Activated T-cell treated with anti-CD3 and anti-CD28 coated beads, Interleukin-2, amount 50 U/mL, for 72 hours (primary cell): ENCODE data around the gene CDK17. TPM values are rescaled to one million over a fixed set of nuclear protein-coding genes. Genes with fewer than 3 reads are reported as not detected.
"Not testable (repeated sequence)": the region's sequence is repeated elsewhere in the genome, so short reads cannot be mapped to it uniquely, and the experiment has no call there.

ENCODE experiments used
- ATAC-seq, 2 donors: fragments of 150-1000 bp; cut with Tn5 transposase; replicated peaks in 1 of 2; 2 replicates each; pipeline ENCODE4 v1.10.0; 2021; ENCODE audit warnings: moderate library complexity in 2 of 2, mild to moderate bottlenecking in 1 of 2
- DNase-seq, 2 donors: peaks; one replicate each; pipeline ENCODE4 v3.0.0; 2021 to 2022; ENCODE audit warnings: mixed read lengths in 1 of 2
- H3K27ac Mint-ChIP-seq: one replicate; pipeline ENCODE4 v1.8.0; 2022; ENCODE audit warnings: mild to moderate bottlenecking, moderate library complexity, mixed read lengths
- H3K27me3 Mint-ChIP-seq: one replicate; pipeline ENCODE4 v1.8.0; 2022; ENCODE audit warnings: low read depth, mixed read lengths
- H3K36me3 Mint-ChIP-seq, 2 donors: one replicate each; pipeline ENCODE4 v1.8.0; 2022; ENCODE audit warnings: mixed read lengths in 2 of 2, mild to moderate bottlenecking in 1 of 2; ENCODE audit not compliant: insufficient read depth in 2 of 2
- H3K4me1 Mint-ChIP-seq: one replicate; pipeline ENCODE4 v1.8.0; 2022; ENCODE audit warnings: low read depth, mixed read lengths
- H3K4me3 Mint-ChIP-seq, 2 donors: one replicate each; pipeline ENCODE4 v1.8.0; 2022; ENCODE audit warnings: mild to moderate bottlenecking in 2 of 2, mixed read lengths in 2 of 2, moderate library complexity in 2 of 2
- H3K9me3 Mint-ChIP-seq, 2 donors: one replicate each; pipeline ENCODE4 v1.8.0; 2022; ENCODE audit warnings: mixed read lengths in 2 of 2
- total RNA-seq, 2 donors: library from RNA; stranded (reverse); gene quantifications; one replicate each; pipeline ENCODE4 v1.2.3, GENCODE V29; 2022

Gene CDK17
- total RNA-seq, 2 donors from 2014 or later: 54.4 to 61.9 TPM

- H3K4me1 Mint-ChIP-seq: peaks cover 70% of the 10 kb centered on the region
- peaks cover 0 to 5% of the 10 kb centered on the region in 2 donors for H3K9me3 Mint-ChIP-seq
- peaks cover 3% of the 10 kb centered on the region in 2 donors for H3K36me3 Mint-ChIP-seq
- H3K27ac Mint-ChIP-seq: no peak overlapping the region
- no peak for DNase-seq
- ATAC-seq: no peak
- no peak overlapping the region for H3K4me3 Mint-ChIP-seq
- H3K27me3 Mint-ChIP-seq: no peaks in the 10 kb centered on the region
Observed at GRCh38 chr12:96431067-96431466, 30.8 kb upstream of the CDK17 start.

GRCh38 chr12:96427269-96427729 is 27.1 kb upstream of the CDK17 start:
- H3K4me1 Mint-ChIP-seq: peaks cover 59% of the 10 kb centered on the region
- H3K9me3 Mint-ChIP-seq: no peaks in the 10 kb centered on the region
- DNase-seq: peak; percentile 62 to 72
- peak overlapping the region; percentile 73 for H3K4me3 Mint-ChIP-seq
- peak; percentile 77 for ATAC-seq
- peaks cover 0 to 2% of the 10 kb centered on the region in 2 donors for H3K36me3 Mint-ChIP-seq
- H3K27ac Mint-ChIP-seq: peak overlapping the region; percentile 17
- no peaks in the 10 kb centered on the region for H3K27me3 Mint-ChIP-seq

- Mint-ChIP-seq H3K9me3 (no peaks in the 10 kb centered on the region), H3K36me3 (peaks cover 0 to 2% of the 10 kb centered on the region in 2 donors), H3K27ac (peak overlapping the region; percentile 13), H3K4me3 (peak overlapping the region; percentile 72 to 77), H3K4me1 (peaks cover 63% of the 10 kb centered on the region), H3K27me3 (no peaks in the 10 kb centered on the region)
- DNase-seq (peak in 1 of 2 donors; percentile 23), ATAC-seq (peak; percentile 27 to 33)
Observed at GRCh38 chr12:96425951-96426350, 25.7 kb upstream of the CDK17 start.

GRCh38 chr12:96425321-96425720 is 25.1 kb upstream of the CDK17 start:
- ATAC-seq (peak; percentile 79 to 83), DNase-seq (peak; percentile 53 to 70)
- no peaks in the 10 kb centered on the region for H3K27me3 Mint-ChIP-seq
- H3K27ac Mint-ChIP-seq: peak overlapping the region; percentile 35
- peaks cover 70% of the 10 kb centered on the region for H3K4me1 Mint-ChIP-seq
- H3K36me3 Mint-ChIP-seq: peaks cover 0 to 2% of the 10 kb centered on the region in 2 donors
- no peaks in the 10 kb centered on the region for H3K9me3 Mint-ChIP-seq
- peak overlapping the region; percentile 72 to 77 for H3K4me3 Mint-ChIP-seq

GRCh38 chr12:96424601-96425000 is 24.4 kb upstream of the CDK17 start:
- ATAC-seq: no peak
- Mint-ChIP-seq H3K4me3 (peak overlapping the region; percentile 72 to 77), H3K4me1 (peaks cover 70% of the 10 kb centered on the region), H3K27me3 (no peaks in the 10 kb centered on the region), H3K27ac (no peak overlapping the region), H3K36me3 (peaks cover 0 to 2% of the 10 kb centered on the region in 2 donors), H3K9me3 (no peaks in the 10 kb centered on the region)
- no peak for DNase-seq

GRCh38 chr12:96422192-96422591 is 22.0 kb upstream of the CDK17 start:
- Mint-ChIP-seq H3K36me3 (peaks cover 0 to 2% of the 10 kb centered on the region in 2 donors), H3K9me3 (no peaks in the 10 kb centered on the region), H3K27ac (no peak overlapping the region), H3K27me3 (no peaks in the 10 kb centered on the region), H3K4me3 (peak overlapping the region in 1 of 2 donors; percentile 50), H3K4me1 (peaks cover 69% of the 10 kb centered on the region)
- ATAC-seq (no peak), DNase-seq (no peak)

- Mint-ChIP-seq H3K9me3 (no peaks in the 10 kb centered on the region), H3K27ac (peak overlapping the region; percentile 38), H3K27me3 (no peaks in the 10 kb centered on the region), H3K36me3 (peaks cover 0 to 2% of the 10 kb centered on the region in 2 donors), H3K4me3 (peak overlapping the region; percentile 81 to 87), H3K4me1 (peaks cover 70% of the 10 kb centered on the region)
- no peak for DNase-seq
- no peak for ATAC-seq
Observed at GRCh38 chr12:96421014-96421413, 20.8 kb upstream of the CDK17 start.

GRCh38 chr12:96420277-96420835 is 20.1 kb upstream of the CDK17 start:
- peak overlapping the region; percentile 81 to 87 for H3K4me3 Mint-ChIP-seq
- no peaks in the 10 kb centered on the region for H3K9me3 Mint-ChIP-seq
- H3K4me1 Mint-ChIP-seq: peaks cover 64% of the 10 kb centered on the region
- no peak overlapping the region for H3K27ac Mint-ChIP-seq
- ATAC-seq (no peak), DNase-seq (no peak)
- peaks cover 0 to 2% of the 10 kb centered on the region in 2 donors for H3K36me3 Mint-ChIP-seq
- H3K27me3 Mint-ChIP-seq: no peaks in the 10 kb centered on the region

GRCh38 chr12:96419576-96420276 is 19.5 kb upstream of the CDK17 start:
- Mint-ChIP-seq H3K27me3 (no peaks in the 10 kb centered on the region), H3K36me3 (no peaks in the 10 kb centered on the region), H3K27ac (peak overlapping the region; percentile 33)

GRCh38 chr12:96417688-96418087 is 17.4 kb upstream of the CDK17 start:
- ATAC-seq: peak; percentile 62 to 75
- DNase-seq, H3K27ac Mint-ChIP-seq, H3K36me3 Mint-ChIP-seq, H3K9me3 Mint-ChIP-seq, H3K27me3 Mint-ChIP-seq: not testable (repeated sequence)
- Mint-ChIP-seq H3K4me1 (peaks cover 56% of the 10 kb centered on the region), H3K4me3 (peak overlapping the region; percentile 36)

More at GRCh38 chr12:96419576-96420276, 19.5 kb upstream of the CDK17 start:
- ATAC-seq (peak; percentile 80 to 88), DNase-seq (no peak)
- Mint-ChIP-seq H3K4me1 (peaks cover 58% of the 10 kb centered on the region), H3K4me3 (peak overlapping the region in 1 of 2 donors; percentile 87), H3K9me3 (no peaks in the 10 kb centered on the region)

GRCh38 chr12:96416033-96416799 is 16.0 kb upstream of the CDK17 start:
- no peak overlapping the region for H3K4me3 Mint-ChIP-seq
- H3K27ac Mint-ChIP-seq: peak overlapping the region; percentile 33
- no peaks in the 10 kb centered on the region for H3K27me3 Mint-ChIP-seq
- no peaks in the 10 kb centered on the region for H3K9me3 Mint-ChIP-seq
- H3K36me3 Mint-ChIP-seq: no peaks in the 10 kb centered on the region
- ATAC-seq (no peak), DNase-seq (no peak)
- peaks cover 50% of the 10 kb centered on the region for H3K4me1 Mint-ChIP-seq

GRCh38 chr12:96414637-96415036 is 14.4 kb upstream of the CDK17 start:
- Mint-ChIP-seq H3K4me1 (peaks cover 35% of the 10 kb centered on the region), H3K27me3 (no peaks in the 10 kb centered on the region), H3K36me3 (no peaks in the 10 kb centered on the region), H3K9me3 (no peaks in the 10 kb centered on the region), H3K4me3 (no peak overlapping the region), H3K27ac (no peak overlapping the region)
- ATAC-seq (no peak), DNase-seq (no peak)

GRCh38 chr12:96412431-96412830 is 12.2 kb upstream of the CDK17 start:
- H3K36me3 Mint-ChIP-seq: no peaks in the 10 kb centered on the region
- no peak for ATAC-seq
- no peaks in the 10 kb centered on the region for H3K9me3 Mint-ChIP-seq
- peaks cover 15% of the 10 kb centered on the region for H3K4me1 Mint-ChIP-seq
- H3K27me3 Mint-ChIP-seq: no peaks in the 10 kb centered on the region
- no peak overlapping the region for H3K27ac Mint-ChIP-seq
- DNase-seq: no peak
- no peak overlapping the region for H3K4me3 Mint-ChIP-seq
